GM18507 (cell line): Measurements from ENCODE around the gene BLOC1S5.

Experiments
- DNase-seq: peaks from one replicate; pipeline ENCODE4 v3.0.0; 2011; ENCODE audit warnings: low read depth; ENCODE audit not compliant: insufficient read length; ENCODE audit errors: extremely low spot score
- FAIRE-seq: peaks from 2 replicates; lab custom pipeline; 2011; peaks lifted over from hg19 to GRCh38; lab: Jason Lieb, UNC

The BLOC1S5 gene

DNA sequence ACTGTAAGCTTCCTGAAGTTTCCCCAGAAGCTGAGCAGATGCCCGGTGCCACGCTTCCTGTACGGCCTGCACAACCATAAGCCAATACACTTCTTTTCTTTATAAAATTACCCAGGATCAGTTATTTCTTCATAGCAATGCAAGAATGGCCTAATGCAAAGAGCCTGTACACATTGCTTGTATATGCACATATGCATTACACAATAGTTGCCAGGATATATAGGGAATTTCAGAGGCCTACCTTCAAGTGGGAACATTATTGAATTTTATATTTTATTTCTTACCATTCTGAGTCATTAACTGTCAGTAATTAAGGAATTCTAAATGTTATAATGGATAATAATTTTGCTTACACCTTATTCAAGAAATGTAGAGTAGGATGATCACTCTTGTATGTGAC lies 93.6 kb downstream of the BLOC1S5 start:
- FAIRE-seq (no peak), DNase-seq (no peak)
